HuH-7 (cell line): ENCODE data around the gene LHFPL2.

Experiments used
- DNase-seq: peaks from one replicate; pipeline ENCODE4 v3.0.0; 2011; ENCODE audit warnings: low spot score

The LHFPL2 gene

GRCh38 chr5:78567617-78568016, 81.0 kb downstream of the LHFPL2 start:
- DNase-seq = no peak

- no peak for DNase-seq
These were observed 81.7 kb downstream of the LHFPL2 start for GRCh38 chr5:78566747-78567425.

- no peak for DNase-seq
These were observed 83.2 kb downstream of the LHFPL2 start for GRCh38 chr5:78565395-78565794.

GRCh38 chr5:78563621-78564020, 85.0 kb downstream of the LHFPL2 start:
- DNase-seq = no peak

DNA sequence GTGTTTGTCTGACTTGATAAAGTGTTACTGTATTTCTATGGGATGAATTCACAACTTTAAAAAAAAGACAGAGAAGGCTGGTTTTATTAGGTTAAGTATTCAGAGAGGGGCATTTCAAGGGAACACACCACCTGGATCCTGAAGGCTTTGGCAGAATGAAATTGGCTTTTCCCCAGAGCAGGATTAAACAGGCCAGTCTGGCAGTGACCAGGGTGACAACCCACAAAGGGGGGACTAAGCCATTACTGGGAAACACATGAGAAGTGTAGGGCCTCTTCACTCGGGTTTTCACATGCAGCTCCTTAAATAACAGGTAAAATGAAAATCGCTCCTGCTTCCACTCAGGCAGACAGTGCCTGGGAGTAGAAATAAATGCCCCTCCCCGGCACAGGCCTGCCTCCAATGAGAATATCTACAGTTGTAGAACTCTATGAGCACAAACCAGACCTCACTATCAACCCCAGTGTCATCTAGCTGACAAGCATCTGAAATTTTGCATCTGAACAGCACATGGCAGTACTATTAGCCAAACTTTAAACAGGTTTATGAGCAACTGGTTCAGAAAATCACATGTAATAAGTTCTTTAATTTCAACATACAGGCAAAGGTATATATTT, 85.8 kb downstream of the LHFPL2 start:
- DNase-seq = no peak

DNA sequence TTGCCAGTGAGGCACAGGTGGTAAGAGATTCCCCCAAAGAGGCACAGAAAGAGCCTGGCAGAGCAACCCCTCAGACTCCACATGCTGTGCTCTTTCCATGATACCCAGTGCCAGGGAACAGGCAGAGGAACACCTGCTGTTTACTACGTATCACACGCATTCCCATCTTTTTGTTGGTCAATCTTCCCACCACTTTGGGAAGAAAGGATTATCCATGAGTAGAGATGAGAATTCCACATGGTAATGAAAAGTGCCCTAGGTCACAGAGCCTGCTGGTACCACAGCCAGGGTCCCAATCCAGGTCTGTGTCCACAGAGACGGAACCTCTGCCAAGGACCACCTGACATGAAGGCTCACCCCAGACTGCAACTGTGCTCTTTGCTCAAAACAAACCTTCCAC, 86.6 kb downstream of the LHFPL2 start:
- DNase-seq = no peak

DNA sequence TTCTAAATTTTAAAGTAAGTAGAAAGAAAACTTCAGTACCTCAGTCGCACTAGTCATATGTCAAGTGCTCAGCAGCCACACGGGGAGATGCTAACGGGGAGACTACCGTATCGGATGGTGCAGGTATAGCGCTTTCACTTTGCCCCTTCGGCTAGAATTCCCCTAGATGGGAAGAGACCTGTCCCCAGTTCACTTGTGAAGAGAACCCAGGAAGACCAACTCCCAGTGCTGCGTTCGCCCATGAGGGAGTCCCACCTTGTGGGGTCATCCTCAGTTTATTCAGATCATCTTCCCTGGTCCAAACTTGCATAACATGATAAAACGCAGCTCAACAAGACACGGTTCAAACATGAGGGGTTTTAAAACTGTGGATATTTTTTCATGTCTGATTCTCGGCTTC, 87.3 kb downstream of the LHFPL2 start:
- DNase-seq = no peak

DNA sequence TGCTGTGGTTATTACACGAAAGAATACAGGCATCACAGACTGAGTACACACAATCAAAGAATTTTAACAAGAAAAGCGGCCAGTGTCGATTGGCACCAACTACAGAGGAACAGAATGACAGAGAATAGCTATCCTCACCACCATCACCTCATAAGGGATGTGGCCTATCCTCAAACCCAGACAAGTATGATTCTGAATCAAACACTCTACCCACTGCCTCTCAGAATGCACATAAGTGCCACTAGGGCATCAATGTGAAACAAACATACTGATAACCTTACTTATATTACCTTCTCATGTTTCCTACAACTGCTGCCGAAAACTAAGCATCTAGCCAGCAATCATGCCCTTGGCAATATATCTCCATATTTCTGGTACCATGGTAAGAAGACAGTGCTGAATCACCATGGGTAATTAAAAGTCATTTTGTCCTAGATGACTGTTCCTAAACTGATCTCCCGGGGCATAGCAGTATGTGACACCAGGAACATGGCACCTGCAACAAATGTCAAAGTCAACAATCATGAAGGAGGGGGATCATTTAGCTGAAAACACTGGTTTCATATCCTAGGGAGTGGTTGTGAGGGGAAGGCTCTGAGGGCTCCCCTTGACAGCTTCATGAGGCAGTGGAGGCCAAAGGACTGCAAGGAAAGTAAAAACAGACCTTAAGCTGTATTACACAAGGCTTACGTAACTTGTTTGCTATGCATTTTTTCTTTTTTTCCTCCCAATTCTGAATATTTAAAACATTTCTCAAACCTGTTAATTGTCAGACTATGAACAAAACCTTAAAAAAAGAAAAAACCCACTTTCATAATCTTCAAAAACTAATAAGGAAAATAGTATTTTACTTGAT, 88.3 kb downstream of the LHFPL2 start:
- DNase-seq = no peak

GRCh38 chr5:78557601-78558000, 91.0 kb downstream of the LHFPL2 start:
- no peak for DNase-seq

DNA sequence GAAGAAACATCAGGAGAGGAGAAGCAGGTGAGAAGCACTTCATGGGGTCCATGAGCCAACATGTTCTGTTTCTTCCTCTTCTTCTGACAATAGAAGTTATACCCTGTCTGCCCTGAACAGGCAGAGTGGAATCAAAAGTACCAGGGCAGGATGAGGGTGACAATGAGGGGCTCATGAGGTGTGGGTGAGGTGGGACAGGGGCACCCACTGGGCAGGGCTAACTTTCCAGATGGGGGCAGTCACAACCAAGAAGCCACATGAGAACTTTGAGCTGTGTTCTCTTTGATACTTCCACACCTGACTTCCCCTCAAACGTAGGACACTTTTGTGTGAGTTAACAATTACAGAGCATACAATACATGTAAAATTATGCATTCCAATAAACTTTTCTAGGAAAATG, 92.7 kb downstream of the LHFPL2 start:
- no peak for DNase-seq

- DNase-seq = no peak
These were observed 93.9 kb downstream of the LHFPL2 start for GRCh38 chr5:78554670-78555069.

- no peak for DNase-seq
These were observed 94.8 kb downstream of the LHFPL2 start for GRCh38 chr5:78553580-78554353.

GRCh38 chr5:78552729-78553342, 95.7 kb downstream of the LHFPL2 start:
- no peak for DNase-seq

DNA sequence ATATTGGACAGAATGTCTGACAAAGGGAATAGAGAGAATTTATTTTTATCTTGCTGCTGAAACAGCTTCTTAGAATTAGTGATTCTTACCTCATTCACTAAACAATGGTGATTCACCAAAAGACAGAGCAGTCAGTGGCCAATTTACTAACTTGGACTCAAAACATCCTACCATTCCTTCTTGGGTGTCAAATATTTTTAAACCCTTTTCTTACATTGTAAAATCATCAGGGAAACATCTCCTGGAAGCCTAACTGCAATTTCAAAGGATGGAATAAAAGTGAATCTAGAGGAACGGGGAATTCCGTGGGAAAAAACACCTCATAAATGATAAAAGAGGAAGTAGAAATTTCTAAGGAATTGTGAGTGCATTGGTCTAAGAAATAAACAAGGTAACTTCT, 97.7 kb downstream of the LHFPL2 start:
- DNase-seq = no peak

- DNase-seq = no peak
These were observed 99.5 kb downstream of the LHFPL2 start for GRCh38 chr5:78549043-78549442.

DNA sequence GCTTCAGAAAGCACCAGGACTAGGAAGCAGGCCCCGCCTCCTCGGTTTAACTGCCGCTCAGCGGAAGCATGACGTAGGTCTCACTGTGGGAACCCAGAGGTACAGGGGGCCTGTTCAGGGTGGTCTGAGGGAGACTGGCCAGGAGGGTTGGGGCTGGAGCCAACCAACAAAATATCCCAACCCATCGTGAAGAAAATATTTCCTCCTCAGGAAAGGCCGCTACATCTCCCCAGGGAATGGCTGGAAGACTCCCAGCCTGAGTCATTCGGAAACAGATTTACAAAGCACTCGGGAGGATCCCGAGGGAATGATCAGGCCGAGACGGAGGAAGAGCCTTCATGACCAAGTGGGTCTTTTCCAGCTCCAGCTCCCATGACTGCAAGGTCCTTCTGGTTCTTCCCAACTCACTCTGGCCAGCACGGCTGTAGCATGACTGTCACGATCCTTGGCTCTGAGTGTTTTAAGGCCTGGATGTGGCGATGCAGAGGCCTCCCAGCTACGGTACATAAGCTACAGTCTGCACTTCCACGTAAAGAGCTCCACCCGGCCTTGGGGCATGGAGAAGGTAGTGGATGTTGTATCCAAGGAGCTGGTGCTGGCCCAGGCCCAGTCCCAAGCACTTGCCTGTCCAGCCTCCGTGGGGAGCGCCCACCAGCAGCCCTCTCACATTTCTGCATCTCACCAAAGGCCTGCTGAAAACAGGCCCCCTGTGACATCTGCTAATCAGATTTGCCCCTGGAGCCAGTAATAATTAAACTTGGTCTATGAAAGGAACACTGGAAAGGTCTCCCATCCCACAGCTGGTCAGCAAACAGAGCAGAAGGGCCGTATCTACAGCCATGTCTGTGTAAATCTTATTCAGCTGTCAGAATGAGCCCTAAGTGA, 100.6 kb downstream of the LHFPL2 start:
- DNase-seq = no peak

DNA sequence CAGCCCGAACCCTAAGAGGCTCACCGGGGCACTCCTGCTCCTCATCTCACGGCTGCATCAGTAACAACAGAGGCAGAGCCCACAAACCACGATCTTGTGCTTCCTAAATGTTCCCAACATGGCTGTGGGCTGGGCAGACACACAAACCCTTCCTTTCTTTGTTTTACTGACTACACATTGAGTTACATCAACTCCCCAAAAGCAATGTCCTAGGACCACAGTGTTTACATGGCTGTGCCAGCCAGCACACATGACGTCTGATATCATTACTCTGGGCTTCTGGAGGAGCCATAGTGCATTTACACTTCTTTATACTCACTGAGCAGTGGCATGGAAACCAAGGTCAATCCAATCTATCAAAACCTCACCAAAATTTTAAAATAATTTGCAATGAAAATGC, 101.4 kb downstream of the LHFPL2 start:
- DNase-seq = no peak

DNA sequence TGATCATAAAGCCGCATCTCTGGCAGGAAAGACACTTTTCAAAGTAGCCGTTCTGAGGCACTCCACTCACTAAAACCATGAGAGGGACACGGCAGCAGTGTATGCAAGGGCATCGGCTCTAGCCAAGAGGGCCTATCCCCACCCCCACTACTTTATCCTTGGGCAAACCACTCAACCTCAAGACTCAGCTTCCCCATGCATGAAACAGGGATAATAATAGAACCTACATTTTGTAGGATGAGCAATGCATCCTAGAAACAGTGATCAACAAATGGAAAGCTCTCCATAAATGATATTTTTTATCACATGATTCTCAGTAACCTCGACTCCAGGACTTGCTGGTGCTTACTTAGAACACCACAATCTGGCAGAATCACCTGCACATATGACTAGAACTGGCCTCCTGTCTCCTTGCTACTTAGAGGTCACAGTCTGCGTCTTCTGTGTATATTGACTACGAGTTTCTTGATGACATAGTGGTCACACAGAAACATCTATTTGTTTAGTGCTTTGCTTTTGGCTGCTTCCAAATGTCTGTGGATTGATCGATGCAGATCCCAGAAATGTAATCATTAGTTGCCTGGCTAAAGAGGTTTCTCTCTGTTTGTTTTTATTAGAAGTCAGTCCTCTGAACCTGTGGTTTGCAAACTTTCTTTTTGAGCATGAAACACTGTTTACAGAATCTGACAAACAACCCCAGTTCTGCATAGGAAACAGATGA, 102.1 kb downstream of the LHFPL2 start:
- no peak for DNase-seq

DNA sequence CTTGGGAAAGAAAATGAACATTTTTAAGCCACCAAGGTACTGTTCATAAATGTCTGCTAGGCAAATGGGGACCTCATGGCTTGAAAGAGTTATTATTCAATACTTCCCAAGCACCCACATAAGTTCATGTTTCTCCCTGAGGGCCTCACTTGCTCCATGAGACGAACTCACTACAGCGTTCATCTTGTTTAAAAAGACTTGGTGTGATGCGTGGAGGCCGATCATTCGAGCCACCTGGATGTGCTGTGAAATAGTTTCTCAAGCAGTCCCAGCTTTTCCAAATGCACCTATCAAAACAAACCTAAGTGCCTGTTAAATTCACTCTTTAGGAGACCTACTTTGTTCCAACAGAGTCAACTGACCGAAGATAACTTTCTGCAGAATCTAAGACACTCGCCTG, 103.2 kb downstream of the LHFPL2 start:
- no peak for DNase-seq

GRCh38 chr5:78544561-78545201, 103.9 kb downstream of the LHFPL2 start:
- DNase-seq = no peak
